Raji (cell line): Measurements from ENCODE around the gene CARD10.

Experiments used
- POLR2A ChIP-seq: IDR thresholded peaks from 2 replicates; pipeline ENCODE4 v1.6.1; 2011; ENCODE audit warnings: low read depth, low read length, control low read depth; ENCODE audit not compliant: insufficient read depth

The CARD10 gene, protein sequence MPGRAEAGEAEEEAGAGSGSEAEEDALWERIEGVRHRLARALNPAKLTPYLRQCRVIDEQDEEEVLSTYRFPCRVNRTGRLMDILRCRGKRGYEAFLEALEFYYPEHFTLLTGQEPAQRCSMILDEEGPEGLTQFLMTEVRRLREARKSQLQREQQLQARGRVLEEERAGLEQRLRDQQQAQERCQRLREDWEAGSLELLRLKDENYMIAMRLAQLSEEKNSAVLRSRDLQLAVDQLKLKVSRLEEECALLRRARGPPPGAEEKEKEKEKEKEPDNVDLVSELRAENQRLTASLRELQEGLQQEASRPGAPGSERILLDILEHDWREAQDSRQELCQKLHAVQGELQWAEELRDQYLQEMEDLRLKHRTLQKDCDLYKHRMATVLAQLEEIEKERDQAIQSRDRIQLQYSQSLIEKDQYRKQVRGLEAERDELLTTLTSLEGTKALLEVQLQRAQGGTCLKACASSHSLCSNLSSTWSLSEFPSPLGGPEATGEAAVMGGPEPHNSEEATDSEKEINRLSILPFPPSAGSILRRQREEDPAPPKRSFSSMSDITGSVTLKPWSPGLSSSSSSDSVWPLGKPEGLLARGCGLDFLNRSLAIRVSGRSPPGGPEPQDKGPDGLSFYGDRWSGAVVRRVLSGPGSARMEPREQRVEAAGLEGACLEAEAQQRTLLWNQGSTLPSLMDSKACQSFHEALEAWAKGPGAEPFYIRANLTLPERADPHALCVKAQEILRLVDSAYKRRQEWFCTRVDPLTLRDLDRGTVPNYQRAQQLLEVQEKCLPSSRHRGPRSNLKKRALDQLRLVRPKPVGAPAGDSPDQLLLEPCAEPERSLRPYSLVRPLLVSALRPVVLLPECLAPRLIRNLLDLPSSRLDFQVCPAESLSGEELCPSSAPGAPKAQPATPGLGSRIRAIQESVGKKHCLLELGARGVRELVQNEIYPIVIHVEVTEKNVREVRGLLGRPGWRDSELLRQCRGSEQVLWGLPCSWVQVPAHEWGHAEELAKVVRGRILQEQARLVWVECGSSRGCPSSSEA

GRCh38 chr22:37519268-37520195 is at the start of gene CARD10:
TSS of gene CARD10 (minus strand) at chr22:37519415. CDS start at chr22:37519200, 215 bp downstream.
- no peak for TF ChIP-seq POLR2A

DNA sequence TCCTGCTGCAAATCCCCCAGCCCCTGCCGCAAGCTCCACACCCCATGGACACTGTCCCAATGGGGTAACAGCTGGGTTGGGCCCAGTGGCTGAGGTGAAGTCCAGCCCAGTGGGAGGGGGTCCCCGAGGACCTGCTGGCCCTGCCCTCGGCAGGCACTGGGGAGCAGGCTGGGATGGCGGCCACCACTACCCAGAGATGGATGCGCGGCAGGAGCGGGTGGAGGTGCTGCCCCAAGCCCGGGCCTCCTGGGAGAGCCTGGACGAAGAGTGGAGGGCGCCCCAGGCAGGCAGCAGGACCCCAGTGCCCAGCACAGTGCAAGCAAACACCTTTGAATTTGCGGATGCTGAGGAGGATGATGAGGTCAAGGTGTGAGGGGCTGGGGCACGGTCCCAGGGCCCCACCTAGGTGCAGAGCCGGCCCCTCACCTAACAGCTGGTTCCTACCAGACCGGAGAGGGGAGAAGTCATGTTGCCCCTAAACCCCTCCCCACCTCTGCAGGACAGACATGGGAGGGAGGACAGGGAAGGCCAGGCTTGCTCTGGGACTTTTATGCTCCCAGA is 49.3 kb upstream of the CARD10 start:
- TF ChIP-seq POLR2A: no peak

- no peak for TF ChIP-seq POLR2A
Measured at GRCh38 chr22:37568012-37568411, 48.8 kb upstream of the CARD10 start.

DNA sequence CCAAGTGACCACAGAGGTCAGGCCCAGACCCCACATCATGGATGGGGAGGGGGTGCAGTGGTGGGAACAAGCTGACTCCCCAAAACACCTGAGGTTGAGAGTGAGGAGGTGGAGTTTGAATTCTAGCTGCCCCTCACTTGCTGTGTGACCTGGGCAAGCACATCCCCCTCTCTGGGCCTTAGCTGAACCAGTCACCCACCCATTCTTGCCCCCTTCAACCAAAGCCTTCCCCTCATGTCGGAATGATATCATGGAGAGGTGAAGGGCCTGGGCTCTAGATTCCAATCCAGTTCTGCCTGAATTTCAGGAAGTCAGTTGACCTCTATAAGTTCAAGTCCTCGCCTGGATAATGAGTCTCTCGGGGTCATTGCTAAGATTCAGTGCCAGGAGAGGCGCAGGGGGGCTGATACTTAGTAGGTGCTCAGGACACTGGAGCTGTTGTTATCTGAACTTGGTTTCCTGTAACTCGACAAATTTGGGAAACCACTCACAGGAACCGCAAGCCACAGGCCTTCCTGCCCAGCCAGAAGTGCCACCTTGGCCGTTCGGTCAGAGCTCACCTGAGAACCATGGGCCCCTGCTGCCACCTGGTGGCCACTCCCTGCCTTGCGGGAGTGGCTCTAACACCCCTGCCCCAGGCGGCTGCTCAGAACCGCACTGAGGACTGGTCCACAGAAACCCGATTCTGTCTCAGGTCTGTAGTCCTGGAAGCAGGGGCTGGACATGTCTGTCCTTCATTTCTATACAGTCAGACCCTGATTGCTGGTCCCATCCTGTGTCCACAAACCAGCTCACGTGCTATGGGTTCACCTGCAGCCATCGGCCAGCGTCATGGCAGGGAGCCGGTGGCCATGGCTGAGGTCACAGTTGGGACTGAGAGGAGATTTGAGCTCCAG is 47.9 kb upstream of the CARD10 start:
- TF ChIP-seq POLR2A: no peak

GRCh38 chr22:37566329-37566837 is 47.2 kb upstream of the CARD10 start:
- TF ChIP-seq POLR2A: no peak

GRCh38 chr22:37565830-37566229 is 46.6 kb upstream of the CARD10 start:
- no peak for TF ChIP-seq POLR2A

DNA sequence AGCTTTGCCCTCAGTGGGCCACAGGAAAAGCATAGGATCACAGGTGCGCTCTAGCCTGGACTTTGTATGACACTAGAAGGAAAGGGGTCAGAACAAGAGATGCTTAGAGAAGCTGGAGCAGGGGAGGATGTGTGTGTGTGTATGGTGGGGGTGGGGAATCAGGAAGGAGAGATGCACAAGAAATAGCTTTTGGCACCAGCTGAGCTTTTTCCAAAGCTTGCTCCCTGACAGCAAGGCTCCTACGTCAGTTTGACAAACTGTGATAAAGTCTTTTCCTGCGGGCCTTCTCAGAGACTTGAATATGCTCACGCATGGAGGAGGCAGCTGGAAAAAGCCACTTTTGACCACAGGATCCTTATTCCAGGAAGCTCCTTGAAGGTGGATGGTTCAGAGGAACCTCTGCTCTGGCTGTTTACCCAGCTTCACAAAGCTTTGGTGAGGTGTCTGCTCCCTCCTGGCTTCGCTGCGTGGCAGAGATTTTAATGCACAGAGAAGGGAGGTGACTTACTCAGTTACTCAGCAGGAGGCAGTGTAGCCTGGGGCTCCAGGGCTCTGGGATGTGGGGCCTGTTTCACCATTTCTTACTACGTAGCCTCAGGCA is 45.0 kb upstream of the CARD10 start:
- no peak for TF ChIP-seq POLR2A

DNA sequence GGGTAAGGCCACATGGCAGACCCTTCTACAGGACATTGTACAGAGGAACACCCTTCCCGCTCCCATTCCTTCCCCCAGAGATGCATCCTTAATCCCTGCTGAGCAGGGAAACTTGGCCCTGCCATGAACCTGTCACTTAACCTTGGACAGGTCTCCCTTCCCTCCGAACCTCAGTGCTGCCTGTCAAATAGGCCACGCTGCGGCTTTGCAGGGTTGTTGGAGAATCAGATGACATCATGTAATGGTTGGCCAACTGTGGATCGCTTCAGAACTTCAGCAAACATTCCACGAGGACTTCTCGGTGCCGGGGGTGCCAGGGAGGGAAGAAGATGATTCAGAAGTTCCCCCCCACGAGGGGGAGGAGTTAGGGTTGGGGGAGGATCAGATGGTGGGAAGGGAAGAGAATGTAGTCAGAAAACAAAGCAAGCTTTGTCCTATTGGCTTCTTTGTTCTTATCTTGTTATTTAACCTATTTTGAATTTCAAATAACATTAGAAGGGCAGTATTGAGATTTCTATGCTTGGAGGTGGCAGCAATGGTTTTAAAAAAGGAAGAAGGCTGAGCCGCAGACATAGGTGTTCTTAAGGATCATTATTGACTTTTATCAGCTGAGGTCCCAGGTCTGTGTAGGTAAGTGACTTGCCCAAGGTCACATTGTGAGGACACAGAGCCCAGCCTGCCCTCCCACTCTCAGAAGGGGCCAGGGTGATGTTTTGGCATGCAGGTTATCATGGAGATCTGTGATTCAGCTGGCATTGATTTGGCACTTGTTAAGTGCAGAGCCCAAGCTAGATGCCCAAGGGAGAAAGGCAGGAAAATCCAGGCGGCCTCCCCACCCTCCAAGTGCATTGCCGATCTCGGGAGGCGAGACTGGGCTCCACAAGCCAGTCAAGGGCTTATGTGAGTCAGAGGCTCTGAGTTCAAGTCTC is 44.2 kb upstream of the CARD10 start:
- TF ChIP-seq POLR2A: no peak

DNA sequence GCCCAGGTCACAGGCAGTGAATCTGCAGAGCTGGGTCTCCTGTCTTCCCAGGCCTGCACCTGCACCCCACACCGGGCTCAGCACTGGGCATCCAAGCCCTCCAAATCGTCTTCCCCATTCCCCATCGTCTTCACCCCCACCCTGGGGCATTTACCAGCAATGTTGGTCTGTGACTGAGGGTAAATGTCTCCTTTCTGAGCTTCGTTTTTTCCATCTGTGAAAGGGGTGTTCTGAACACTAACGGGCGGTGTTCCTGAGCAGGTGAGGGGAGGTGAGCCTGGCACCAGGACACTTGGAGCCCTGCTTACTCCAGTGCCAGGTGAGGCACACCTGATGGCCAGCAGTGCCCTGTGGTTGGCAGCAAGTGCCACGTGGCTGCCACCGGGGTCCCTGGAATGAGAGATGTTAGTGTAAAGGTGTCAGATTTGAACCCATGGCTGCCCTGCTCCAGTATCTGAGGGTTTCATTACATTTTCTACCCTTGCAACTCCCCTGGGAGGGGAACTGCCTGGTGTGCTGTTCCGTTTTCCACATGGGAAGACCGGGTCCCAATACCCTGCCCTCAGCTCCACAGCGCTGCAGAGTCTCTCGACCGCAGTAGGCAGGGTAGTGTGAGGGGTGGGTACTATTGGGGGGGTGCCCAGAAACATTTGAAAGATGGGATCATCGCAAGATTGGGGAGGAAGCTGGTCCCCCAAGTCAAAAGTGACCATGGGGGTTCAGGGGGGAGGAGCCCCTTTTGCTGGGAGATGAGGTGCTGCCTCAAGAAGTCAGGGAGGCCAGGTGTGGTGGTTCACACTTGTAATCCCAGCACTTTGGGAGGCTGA is 43.0 kb upstream of the CARD10 start:
- TF ChIP-seq POLR2A: no peak

DNA sequence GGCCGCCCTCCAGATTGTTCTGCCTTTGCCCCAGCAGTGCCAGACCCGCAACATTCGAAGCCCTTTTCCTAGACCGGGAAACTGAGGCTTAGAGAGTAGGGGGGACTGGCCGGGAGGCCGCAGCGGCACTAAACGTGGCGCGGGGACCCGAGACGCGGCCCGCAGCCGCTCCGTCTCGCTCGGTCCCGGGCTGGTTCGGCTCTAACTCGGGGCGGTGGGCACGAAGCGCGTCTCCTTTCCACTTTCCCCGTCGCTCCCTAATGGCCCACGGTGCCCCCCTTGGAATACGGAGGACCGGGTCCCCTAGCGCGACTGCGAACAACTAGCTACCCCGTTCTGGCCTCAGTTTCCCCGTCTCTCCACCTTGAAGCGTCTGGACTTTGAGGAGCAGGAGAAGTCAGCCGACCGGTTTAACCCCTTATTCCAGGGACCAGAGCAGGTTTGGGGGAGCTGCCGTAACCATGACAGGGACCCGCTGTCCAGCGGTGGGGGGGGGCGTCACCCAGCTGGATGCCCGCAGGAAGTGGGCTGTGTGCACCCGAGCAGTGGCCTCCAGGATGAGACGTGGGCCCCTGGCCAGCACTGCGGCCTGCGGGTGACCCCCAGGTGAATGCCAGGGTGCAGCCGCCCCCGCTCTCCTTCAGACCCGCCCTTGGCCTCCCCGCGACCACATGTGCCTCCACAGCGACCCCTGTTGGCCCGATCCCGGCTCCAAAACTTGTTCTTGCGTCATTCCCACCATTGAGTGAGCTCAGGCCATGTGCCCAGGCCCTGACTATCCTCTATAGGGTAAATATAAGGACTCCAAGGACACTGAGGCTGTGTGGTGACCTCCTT is 42.2 kb upstream of the CARD10 start:
- no peak for TF ChIP-seq POLR2A

- TF ChIP-seq POLR2A: no peak
Measured at GRCh38 chr22:37560608-37561211, 41.5 kb upstream of the CARD10 start.
